ENCODE measurements around the gene COL6A5.
"Not testable (repeated sequence)": the region's sequence is repeated elsewhere in the genome, so short reads cannot be mapped to it uniquely, and the experiment has no call there.

The COL6A5 gene

GRCh38 chr3:130386604-130387263 is 41.3 kb downstream of the COL6A5 start:
- no peak for DNase-seq

- DNase-seq: no peak
These were observed 44.4 kb downstream of the COL6A5 start for GRCh38 chr3:130389743-130390478.

- DNase-seq: no peak
These were observed 46.8 kb downstream of the COL6A5 start for GRCh38 chr3:130392266-130392665.

GRCh38 chr3:130393594-130393993 is 48.1 kb downstream of the COL6A5 start:
- no peak for DNase-seq

- DNase-seq: no peak
These were observed 49.9 kb downstream of the COL6A5 start for GRCh38 chr3:130395331-130395730.

- DNase-seq: no peak
These were observed 50.4 kb downstream of the COL6A5 start for GRCh38 chr3:130395916-130396315.

GRCh38 chr3:130404401-130404800 is 58.9 kb downstream of the COL6A5 start:
- DNase-seq: no peak

- DNase-seq: no peak
These were observed 60.5 kb downstream of the COL6A5 start for GRCh38 chr3:130405956-130406355.

GRCh38 chr3:130408253-130408652 is 62.8 kb downstream of the COL6A5 start:
- not testable (repeated sequence) for DNase-seq

- no peak for DNase-seq
These were observed 65.8 kb downstream of the COL6A5 start for GRCh38 chr3:130411320-130411719.

- no peak for DNase-seq
These were observed 67.6 kb downstream of the COL6A5 start for GRCh38 chr3:130412991-130413560.

- DNase-seq: no peak
These were observed 69.0 kb downstream of the COL6A5 start for GRCh38 chr3:130414457-130414856.

GRCh38 chr3:130420466-130420865 is 75.0 kb downstream of the COL6A5 start:
- DNase-seq: no peak

- no peak for DNase-seq
These were observed 77.6 kb downstream of the COL6A5 start for GRCh38 chr3:130423064-130423463.

GRCh38 chr3:130424837-130425236 is 79.4 kb downstream of the COL6A5 start:
- DNase-seq: no peak

- DNase-seq: no peak
These were observed 80.0 kb downstream of the COL6A5 start for GRCh38 chr3:130425484-130425883.

GRCh38 chr3:130426206-130426605 is 80.7 kb downstream of the COL6A5 start:
- no peak for DNase-seq

GRCh38 chr3:130428871-130429712 is 83.6 kb downstream of the COL6A5 start:
- no peak for DNase-seq

GRCh38 chr3:130429713-130430023 is 84.2 kb downstream of the COL6A5 start:
- no peak for DNase-seq

- no peak for DNase-seq
These were observed 84.8 kb downstream of the COL6A5 start for GRCh38 chr3:130430266-130430665.

GRCh38 chr3:130432086-130432485 is 86.6 kb downstream of the COL6A5 start:
- DNase-seq: not testable (repeated sequence)

- no peak for DNase-seq
These were observed 87.8 kb downstream of the COL6A5 start for GRCh38 chr3:130433306-130433705.

GRCh38 chr3:130442284-130442683 is 96.8 kb downstream of the COL6A5 start:
- DNase-seq: no peak

Measured in SHP77 (cell line).